ENCODE data around the gene MKI67.
"Not testable (repeated sequence)": the region's sequence is repeated elsewhere in the genome, so short reads cannot be mapped to it uniquely, and the experiment has no call there.

Gene MKI67

DNA sequence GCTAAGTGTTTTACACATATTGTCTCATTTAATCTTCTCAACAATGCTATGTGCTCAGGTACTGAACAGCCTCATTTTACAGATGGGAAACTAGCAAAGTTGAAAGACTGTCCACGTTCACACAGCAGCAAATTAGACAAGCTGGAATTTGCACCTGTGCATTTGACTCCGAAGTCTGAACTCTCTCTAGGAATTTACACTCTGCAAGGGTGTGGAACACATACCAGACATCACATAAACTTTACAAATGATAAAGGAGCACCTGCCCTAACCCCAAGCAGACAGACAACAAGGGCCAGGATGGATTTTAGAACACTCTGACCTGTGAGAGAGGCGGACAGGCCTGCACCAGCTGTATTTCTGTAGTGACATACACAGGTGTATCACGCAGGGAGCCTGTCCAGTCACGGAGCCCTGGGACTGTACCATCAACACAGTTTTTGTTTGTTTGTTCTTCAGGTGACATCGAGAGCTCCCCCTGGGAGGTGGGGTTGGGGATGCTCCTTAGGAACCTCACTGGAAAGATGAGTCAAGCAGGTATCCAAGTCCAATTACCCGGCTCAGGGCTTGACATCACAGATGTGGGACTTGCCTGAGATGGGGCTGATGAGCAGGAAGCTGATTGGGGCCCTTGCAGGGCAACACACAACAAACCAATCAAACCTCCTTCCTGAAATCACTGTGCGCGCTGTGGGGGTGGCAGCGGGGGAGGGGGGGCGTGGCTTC lies 31.0 kb downstream of the MKI67 start:
- TF ChIP-seq, protein P1, sequence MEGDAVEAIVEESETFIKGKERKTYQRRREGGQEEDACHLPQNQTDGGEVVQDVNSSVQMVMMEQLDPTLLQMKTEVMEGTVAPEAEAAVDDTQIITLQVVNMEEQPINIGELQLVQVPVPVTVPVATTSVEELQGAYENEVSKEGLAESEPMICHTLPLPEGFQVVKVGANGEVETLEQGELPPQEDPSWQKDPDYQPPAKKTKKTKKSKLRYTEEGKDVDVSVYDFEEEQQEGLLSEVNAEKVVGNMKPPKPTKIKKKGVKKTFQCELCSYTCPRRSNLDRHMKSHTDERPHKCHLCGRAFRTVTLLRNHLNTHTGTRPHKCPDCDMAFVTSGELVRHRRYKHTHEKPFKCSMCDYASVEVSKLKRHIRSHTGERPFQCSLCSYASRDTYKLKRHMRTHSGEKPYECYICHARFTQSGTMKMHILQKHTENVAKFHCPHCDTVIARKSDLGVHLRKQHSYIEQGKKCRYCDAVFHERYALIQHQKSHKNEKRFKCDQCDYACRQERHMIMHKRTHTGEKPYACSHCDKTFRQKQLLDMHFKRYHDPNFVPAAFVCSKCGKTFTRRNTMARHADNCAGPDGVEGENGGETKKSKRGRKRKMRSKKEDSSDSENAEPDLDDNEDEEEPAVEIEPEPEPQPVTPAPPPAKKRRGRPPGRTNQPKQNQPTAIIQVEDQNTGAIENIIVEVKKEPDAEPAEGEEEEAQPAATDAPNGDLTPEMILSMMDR (IDR thresholded peaks at IDR 0.05; ENCODE audit: poor library complexity, severe bottlenecking) = no peak
- Histone ChIP-seq H3K4me1 (ENCODE audit: insufficient read depth, poor library complexity, severe bottlenecking) (no peaks in the 10 kb centered on the region), H3K27me3 (ENCODE audit: insufficient read depth, poor library complexity, severe bottlenecking) (no peaks in the 10 kb centered on the region), H3K27ac (ENCODE audit: poor library complexity, severe bottlenecking) (no peak overlapping the region), H3K36me3 (ENCODE audit: low read depth) (peaks cover 35% of the 10 kb centered on the region), H3K4me3 (ENCODE audit: severe bottlenecking) (no peak overlapping the region), H3K9me3 (ENCODE audit: severe bottlenecking) (no peaks in the 10 kb centered on the region)
- ATAC-seq (ENCODE audit: low read depth) (peak; percentile 14; the same call in 2 of the 3 replicates), DNase-seq (ENCODE audit: low spot score) (no peak)

DNA sequence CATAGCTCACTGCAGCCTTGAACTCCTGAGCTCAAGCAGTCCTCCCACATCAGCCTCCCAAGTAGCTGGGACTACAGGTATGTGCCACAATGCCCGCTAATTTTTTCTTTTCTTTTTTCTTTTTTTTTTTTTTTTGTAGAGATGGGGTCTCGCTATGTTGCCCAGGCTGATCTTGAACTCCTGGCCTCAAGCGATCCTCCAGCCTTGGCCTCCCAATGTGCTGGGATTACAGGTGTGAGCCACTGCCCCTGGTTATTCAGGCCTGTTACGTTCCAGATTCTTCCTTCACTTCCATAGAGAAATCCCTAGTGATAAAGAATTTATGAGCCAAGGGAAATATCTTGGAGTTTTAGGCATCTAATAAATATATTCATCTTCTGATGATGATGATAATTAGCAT lies 31.6 kb downstream of the MKI67 start:
- H3K27me3 ChIP-seq (ENCODE audit: insufficient read depth, poor library complexity, severe bottlenecking); ATAC-seq (ENCODE audit: low read depth); H3K9me3 ChIP-seq (ENCODE audit: severe bottlenecking); H3K4me3 ChIP-seq (ENCODE audit: severe bottlenecking); DNase-seq (ENCODE audit: low spot score); H3K4me1 ChIP-seq (ENCODE audit: insufficient read depth, poor library complexity, severe bottlenecking); H3K27ac ChIP-seq (ENCODE audit: poor library complexity, severe bottlenecking): not testable (repeated sequence)
- peaks cover 30% of the 10 kb centered on the region for H3K36me3 ChIP-seq (ENCODE audit: low read depth)

DNA sequence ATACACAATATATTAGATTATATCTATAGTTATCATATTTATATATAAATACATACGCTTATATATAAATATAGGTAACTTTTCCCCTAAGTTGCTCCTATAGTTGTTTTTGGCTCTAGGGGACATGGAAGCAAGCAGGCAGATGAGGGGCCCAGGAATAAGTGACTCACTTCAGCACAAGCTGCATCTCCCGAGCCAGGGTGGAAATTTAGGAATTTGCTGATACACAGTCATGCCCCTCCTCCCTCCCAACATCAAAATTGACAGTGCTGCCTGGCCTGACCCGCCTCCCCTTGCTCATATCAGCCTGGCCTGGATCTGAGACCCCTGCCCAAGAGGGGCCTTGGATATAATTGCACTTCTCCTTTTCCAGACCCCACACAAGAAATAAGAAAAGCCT lies 33.8 kb downstream of the MKI67 start:
- no peak overlapping the region for H3K4me3 ChIP-seq (ENCODE audit: severe bottlenecking)
- H3K36me3 ChIP-seq (ENCODE audit: low read depth) = peaks cover 9% of the 10 kb centered on the region
- TF ChIP-seq, protein P1 (IDR thresholded peaks at IDR 0.05; ENCODE audit: poor library complexity, severe bottlenecking) = no peak
- no peak overlapping the region for H3K27ac ChIP-seq (ENCODE audit: poor library complexity, severe bottlenecking)
- no peaks in the 10 kb centered on the region for H3K4me1 ChIP-seq (ENCODE audit: insufficient read depth, poor library complexity, severe bottlenecking)
- ATAC-seq (ENCODE audit: low read depth) (no peak), DNase-seq (ENCODE audit: low spot score) (no peak)
- no peaks in the 10 kb centered on the region for H3K27me3 ChIP-seq (ENCODE audit: insufficient read depth, poor library complexity, severe bottlenecking)
- H3K9me3 ChIP-seq (ENCODE audit: severe bottlenecking) = no peaks in the 10 kb centered on the region

DNA sequence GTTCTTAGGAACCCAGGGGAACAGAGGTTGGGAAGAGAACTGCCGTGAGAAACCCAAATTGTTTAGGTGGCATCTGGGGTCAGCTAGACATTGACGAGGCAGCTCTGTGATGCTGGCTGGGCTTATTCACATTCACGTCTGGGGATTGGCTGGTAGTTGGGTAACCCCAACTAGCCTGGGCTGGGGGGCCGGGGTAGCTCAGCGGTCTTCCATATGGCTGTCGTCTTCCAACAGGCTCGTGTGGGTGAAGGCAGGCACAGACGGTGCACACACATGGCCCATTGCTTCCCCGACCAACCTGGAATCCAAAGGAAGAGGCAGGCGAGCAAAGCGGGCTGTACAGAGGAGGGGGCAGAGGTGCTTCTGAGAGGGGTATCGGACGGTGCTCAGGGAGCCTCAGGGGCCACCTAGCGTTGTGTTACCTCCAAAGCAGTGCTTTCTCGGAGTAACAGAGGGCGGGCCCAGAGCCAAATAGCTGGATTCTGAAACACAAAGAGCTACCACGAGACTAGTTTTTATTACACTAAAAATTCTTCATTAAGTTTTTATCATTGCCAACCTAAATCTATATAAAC lies 34.5 kb downstream of the MKI67 start:
- no peaks in the 10 kb centered on the region for H3K27me3 ChIP-seq (ENCODE audit: insufficient read depth, poor library complexity, severe bottlenecking)
- no peaks in the 10 kb centered on the region for H3K9me3 ChIP-seq (ENCODE audit: severe bottlenecking)
- TF ChIP-seq, protein P1 (IDR thresholded peaks at IDR 0.05; ENCODE audit: poor library complexity, severe bottlenecking) = no peak
- ATAC-seq (ENCODE audit: low read depth) = no peak
- no peak overlapping the region for H3K27ac ChIP-seq (ENCODE audit: poor library complexity, severe bottlenecking)
- DNase-seq (ENCODE audit: low spot score) = no peak
- H3K36me3 ChIP-seq (ENCODE audit: low read depth) = peaks cover 2% of the 10 kb centered on the region; the same call in 1 of the 2 replicates
- H3K4me1 ChIP-seq (ENCODE audit: insufficient read depth, poor library complexity, severe bottlenecking) = no peaks in the 10 kb centered on the region
- H3K4me3 ChIP-seq (ENCODE audit: severe bottlenecking) = no peak overlapping the region

DNA sequence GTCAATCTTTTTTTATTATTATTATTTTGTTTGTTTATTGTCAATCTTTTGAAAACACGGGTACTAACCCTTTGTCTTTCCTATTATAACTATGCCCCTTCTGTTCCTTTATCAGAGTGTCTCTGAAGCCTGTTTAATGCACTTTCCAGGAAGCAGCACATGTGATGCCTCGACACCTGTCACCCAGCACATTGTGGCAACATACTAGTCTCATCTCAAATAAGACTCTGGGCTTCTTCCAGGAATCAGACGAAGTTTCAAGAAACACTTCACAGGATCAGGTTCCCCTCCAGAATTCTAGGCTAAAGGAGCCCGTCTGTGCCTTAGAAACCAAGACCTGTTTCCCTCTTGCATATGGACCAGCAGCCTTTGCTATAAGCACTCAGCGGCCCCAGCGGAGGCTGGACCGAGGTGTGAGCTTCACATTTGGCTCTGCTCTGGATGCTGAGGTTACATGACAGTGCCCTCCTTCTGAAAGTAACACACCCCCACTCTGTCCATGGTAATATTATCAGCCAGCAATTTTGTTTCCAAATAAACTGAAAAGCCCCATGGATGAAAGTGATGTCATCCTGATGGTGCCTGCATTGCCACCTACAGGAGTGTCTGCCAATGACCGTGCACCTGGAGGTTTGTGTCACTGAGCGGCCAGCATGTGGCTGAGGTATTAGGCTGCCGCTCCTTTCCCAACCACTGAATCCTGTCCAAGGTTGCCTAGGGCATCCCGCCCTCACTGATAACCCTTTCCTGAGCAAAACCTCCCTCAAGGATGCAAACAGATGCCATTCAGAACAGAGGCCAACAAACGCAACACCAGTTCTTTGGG lies 38.1 kb downstream of the MKI67 start:
- H3K4me1 ChIP-seq (ENCODE audit: insufficient read depth, poor library complexity, severe bottlenecking) = no peaks in the 10 kb centered on the region
- TF ChIP-seq, protein P1 (IDR thresholded peaks at IDR 0.05; ENCODE audit: poor library complexity, severe bottlenecking) = no peak
- H3K36me3 ChIP-seq (ENCODE audit: low read depth) = peaks cover 3% of the 10 kb centered on the region
- ATAC-seq (ENCODE audit: low read depth) = peak; percentile 39; the same call in 2 of the 3 replicates
- no peaks in the 10 kb centered on the region for H3K9me3 ChIP-seq (ENCODE audit: severe bottlenecking)
- H3K27me3 ChIP-seq (ENCODE audit: insufficient read depth, poor library complexity, severe bottlenecking) = no peaks in the 10 kb centered on the region
- H3K4me3 ChIP-seq (ENCODE audit: severe bottlenecking) = no peak overlapping the region
- DNase-seq (ENCODE audit: low spot score) = no peak
- H3K27ac ChIP-seq (ENCODE audit: poor library complexity, severe bottlenecking) = no peak overlapping the region
